Activated CD4-positive, alpha-beta T cell treated with anti-CD3 and anti-CD28 coated beads, Interleukin-2, amount 10 ng/mL, durations not matched to agents 7 days and 5 days (primary cell): Measurements from ENCODE around the gene TNFSF4. TPM values are rescaled to one million over a fixed set of nuclear protein-coding genes. Genes with fewer than 3 reads are reported as not detected.
"Not testable (repeated sequence)": the region's sequence is repeated elsewhere in the genome, so short reads cannot be mapped to it uniquely, and the experiment has no call there.

Experiments used
- CTCF ChIA-PET: fragments of 350-600 bp; sonication (Branson Sonifier 250); formaldehyde crosslinking; loops from one replicate; lab custom pipeline; 2021; ENCODE audit warnings: antibody characterized with exemption; lab: Charles Lee
- POLR2A ChIA-PET: fragments of 350-600 bp; sonication (Branson Sonifier 250); formaldehyde crosslinking; loops from one replicate; lab custom pipeline; 2021; ENCODE audit warnings: antibody characterized with exemption; lab: Charles Lee
- DNase-seq: peaks from one replicate; pipeline ENCODE4 v3.0.0-alpha.2; 2020
- H3K27ac Mint-ChIP-seq: one replicate; pipeline ENCODE4 v1.8.0; 2021; ENCODE audit warnings: mild to moderate bottlenecking, moderate library complexity, mixed read lengths
- H3K27me3 Mint-ChIP-seq: one replicate; pipeline ENCODE4 v1.8.0; 2021; ENCODE audit warnings: mixed read lengths
- H3K36me3 Mint-ChIP-seq: one replicate; pipeline ENCODE4 v1.8.0; 2021; ENCODE audit warnings: low read depth, mixed read lengths
- H3K4me1 Mint-ChIP-seq: one replicate; pipeline ENCODE4 v1.8.0; 2021; ENCODE audit warnings: mixed read lengths
- H3K4me3 Mint-ChIP-seq: one replicate; pipeline ENCODE4 v1.8.0; 2021; ENCODE audit warnings: mild to moderate bottlenecking, moderate library complexity, mixed read lengths
- H3K9me3 Mint-ChIP-seq: one replicate; pipeline ENCODE4 v1.8.0; 2021; ENCODE audit warnings: mixed read lengths
- total RNA-seq, 2 experiments: library from RNA; stranded (reverse); gene quantifications; one replicate each; pipeline ENCODE4 v1.2.3, GENCODE V29; 2021

TNFSF4 gene
- total RNA-seq, 2 experiments from 2014 or later = 2.2 to 2.9 TPM

DNA sequence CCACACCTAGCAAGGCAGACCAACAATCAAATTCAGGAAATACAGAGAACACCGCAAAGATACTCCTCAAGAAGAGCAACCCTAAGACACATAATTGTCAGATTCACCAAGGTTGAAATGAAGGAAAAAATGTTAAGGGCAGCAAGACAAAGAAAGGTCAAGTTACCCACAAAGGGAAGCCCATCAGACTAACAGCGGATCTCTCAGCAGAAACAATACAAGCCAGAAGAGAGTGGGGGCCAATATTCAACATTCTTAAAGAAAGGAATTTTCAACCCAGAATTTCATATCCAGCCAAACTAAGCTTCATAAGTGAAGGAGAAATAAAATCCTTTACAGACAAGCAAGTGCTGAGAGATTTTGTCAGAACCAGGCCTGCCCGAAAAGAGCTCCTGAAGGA lies 21.9 kb upstream of the TNFSF4 start:
- H3K9me3 Mint-ChIP-seq, H3K27ac Mint-ChIP-seq, H3K4me1 Mint-ChIP-seq, H3K27me3 Mint-ChIP-seq, POLR2A ChIA-PET, DNase-seq, H3K36me3 Mint-ChIP-seq, H3K4me3 Mint-ChIP-seq: not testable (repeated sequence)
- CTCF ChIA-PET = interaction anchor here (1.2 kb wide), 1 partner anchor 10 kb away, joined by 5 read pairs; no protein-coding TSS in a partner anchor

DNA sequence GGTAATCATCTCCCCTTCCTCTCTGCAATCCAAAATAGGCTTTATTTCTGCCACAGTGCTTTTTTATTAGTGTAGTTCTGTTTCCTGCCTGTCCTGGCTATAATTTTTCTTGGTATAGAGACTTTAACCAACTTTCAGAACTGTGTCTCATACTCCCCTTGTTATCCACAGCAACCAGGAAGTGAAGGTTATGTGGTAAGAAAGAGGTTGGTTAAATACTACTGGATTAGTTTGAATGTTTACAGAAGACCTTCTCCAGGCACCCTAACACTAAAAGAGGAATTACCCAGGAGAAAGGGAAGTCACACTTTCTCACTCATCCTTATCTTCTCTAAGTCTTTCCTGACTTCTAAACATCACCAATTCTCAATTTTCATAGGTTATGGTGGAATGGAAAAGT lies 17.8 kb upstream of the TNFSF4 start:
- POLR2A ChIA-PET = no interaction called here
- peaks cover 7% of the 10 kb centered on the region for H3K9me3 Mint-ChIP-seq
- H3K27ac Mint-ChIP-seq = no peak overlapping the region
- H3K27me3 Mint-ChIP-seq = no peaks in the 10 kb centered on the region
- no peak overlapping the region for H3K4me3 Mint-ChIP-seq
- no peak for DNase-seq
- peaks cover 2% of the 10 kb centered on the region for H3K36me3 Mint-ChIP-seq
- CTCF ChIA-PET = interaction anchor here (1.4 kb wide), 1 partner anchor 22 kb away, joined by 3 read pairs; no protein-coding TSS in a partner anchor
- H3K4me1 Mint-ChIP-seq = peaks cover 16% of the 10 kb centered on the region

DNA sequence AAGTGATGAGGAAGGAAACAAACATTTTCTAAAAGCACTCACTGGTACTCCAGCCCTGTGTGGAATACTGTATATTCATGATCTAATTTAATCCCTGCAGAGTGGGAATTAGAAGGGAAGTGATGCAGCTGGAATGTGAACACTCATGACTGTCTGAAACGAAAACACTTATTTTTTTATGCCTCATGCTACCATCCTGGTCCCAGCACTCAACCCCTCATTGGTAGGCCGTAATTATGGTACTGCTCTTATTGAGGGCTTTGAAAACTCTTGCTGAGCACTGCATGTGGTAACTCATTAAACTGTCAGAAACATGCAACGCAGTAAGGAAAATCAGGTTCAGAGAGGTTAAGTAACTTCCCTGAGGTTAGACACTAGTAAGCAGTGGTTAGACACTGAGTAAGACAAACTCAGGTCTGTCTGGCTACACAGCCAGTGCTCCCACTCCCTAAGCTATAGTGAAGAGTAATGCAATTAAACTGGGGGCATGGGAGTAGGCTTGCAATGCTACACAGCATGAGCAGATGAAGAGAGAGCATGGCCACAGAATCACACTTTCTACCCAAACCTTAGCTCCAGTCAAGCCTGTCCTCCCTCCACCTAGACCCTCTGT lies 17.3 kb upstream of the TNFSF4 start:
- peaks cover 16% of the 10 kb centered on the region for H3K4me1 Mint-ChIP-seq
- no peak overlapping the region for H3K4me3 Mint-ChIP-seq
- no peak for DNase-seq
- peaks cover 2% of the 10 kb centered on the region for H3K36me3 Mint-ChIP-seq
- H3K9me3 Mint-ChIP-seq = peaks cover 6% of the 10 kb centered on the region
- H3K27ac Mint-ChIP-seq = no peak overlapping the region
- ChIA-PET CTCF (interaction anchor here (1.4 kb wide), 1 partner anchor 21 kb away, joined by 3 read pairs; no protein-coding TSS in a partner anchor), POLR2A (no interaction called here)
- H3K27me3 Mint-ChIP-seq = no peaks in the 10 kb centered on the region

DNA sequence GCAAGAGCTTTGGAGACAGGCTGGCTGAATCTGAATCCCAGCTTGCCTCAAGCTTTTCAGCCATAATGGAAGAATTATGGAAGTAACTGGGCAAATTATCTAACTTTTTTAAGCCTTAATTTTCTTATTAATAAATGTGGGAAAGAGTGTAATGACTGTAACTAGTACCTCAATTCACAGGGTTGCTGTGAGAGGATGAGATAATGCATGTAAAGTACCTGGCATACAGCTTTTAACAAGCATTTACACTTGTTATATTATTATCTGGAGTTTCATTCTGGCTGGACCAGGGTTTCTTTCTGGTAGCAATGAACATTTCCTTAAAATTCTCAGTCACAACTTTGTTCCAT lies 15.9 kb upstream of the TNFSF4 start:
- Mint-ChIP-seq H3K4me1 (peaks cover 16% of the 10 kb centered on the region), H3K27me3 (no peaks in the 10 kb centered on the region), H3K27ac (no peak overlapping the region), H3K9me3 (no peaks in the 10 kb centered on the region), H3K36me3 (peaks cover 2% of the 10 kb centered on the region), H3K4me3 (no peak overlapping the region)
- ChIA-PET CTCF (no interaction called here), POLR2A (no interaction called here)
- no peak for DNase-seq

DNA sequence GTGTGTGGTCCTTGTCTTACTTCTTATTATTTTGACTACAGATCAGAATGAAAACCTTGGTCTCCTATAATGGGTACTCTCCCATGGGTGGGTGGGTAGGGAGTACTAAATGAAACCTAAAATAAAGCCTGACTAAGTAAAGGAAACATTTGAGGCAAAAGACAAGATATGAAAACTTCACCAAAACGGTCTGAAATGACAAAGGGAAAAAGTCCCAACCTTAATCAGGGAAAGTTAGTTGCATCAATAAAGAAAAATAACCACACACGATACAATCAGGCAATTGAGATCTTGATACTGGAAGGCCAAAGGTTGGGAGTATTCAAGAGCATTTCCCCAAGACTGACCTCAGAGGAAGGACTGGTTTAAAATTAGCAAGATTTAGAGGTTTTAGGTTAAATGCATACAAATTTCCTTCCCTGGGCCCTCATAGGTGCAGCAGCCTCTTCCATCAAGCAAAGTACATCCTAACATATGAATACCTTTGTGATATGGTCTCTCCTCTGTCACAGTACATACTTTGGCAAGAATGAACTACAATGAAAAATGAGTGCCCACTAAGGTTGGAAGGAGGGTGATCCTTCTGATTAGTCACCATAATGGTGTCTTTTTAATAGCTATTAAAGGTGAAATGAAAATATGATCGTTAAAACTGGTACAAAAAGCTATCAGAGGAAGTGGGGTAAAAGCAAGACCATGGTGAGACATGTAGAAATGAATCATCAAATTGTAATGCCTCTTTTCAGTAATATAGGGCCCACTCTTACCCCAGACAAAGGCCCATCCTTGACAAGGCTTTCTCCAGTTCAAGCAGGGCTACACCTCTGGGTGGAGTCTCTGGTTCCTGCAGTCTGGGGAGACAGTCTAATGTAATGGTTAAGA lies 15.3 kb upstream of the TNFSF4 start:
- ChIA-PET CTCF (no interaction called here), POLR2A (no interaction called here)
- Mint-ChIP-seq H3K4me1 (peaks cover 16% of the 10 kb centered on the region), H3K9me3 (no peaks in the 10 kb centered on the region), H3K27ac (no peak overlapping the region), H3K27me3 (no peaks in the 10 kb centered on the region), H3K4me3 (no peak overlapping the region), H3K36me3 (peaks cover 2% of the 10 kb centered on the region)
- no peak for DNase-seq

DNA sequence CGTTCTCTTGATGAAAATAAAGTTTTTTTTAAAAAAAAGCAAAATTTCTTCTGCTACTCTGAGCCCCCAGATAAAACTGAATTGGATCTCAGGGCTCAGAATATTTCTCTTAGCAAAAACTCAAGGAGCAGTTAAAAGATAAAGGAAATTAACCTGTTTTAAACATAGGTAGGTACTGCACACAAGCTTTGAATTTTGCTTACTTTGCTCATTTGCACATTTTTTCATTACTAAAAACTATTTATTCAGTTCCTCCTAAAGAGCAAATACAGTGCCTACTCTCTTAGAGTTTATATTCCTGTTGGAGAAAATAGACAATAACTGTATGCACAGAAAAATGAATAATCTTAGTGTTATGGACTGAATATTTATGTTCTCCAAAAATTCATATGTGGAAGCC lies 13.0 kb upstream of the TNFSF4 start:
- peaks cover 2% of the 10 kb centered on the region for H3K36me3 Mint-ChIP-seq
- DNase-seq = no peak

DNA sequence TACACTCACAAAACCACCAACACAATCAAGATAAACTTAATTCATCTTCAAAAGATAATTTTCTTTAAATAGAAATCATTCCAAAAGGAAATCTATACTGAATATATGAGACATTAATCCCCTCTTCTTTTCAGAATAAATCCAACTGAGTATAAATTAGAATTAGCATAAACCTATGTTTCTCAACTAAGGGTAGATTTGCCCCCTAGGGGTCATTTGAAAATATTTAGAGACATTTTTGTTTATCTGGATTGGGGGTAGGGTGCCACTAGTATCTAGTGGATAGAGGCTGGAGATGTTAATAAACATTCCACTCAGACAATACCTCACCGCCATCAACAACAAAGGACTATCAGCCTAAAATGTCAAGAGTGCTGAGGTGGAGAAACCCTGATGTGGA lies 6.5 kb upstream of the TNFSF4 start:
- peaks cover 12% of the 10 kb centered on the region for H3K4me1 Mint-ChIP-seq
- no peak for DNase-seq
- H3K9me3 Mint-ChIP-seq = no peaks in the 10 kb centered on the region
- H3K36me3 Mint-ChIP-seq = no peaks in the 10 kb centered on the region
- POLR2A ChIA-PET = no interaction called here
- no peak overlapping the region for H3K4me3 Mint-ChIP-seq
- no peak overlapping the region for H3K27ac Mint-ChIP-seq
- CTCF ChIA-PET = no interaction called here
- H3K27me3 Mint-ChIP-seq = peaks cover 8% of the 10 kb centered on the region

More for the DNA sequence above, 13.0 kb upstream of the TNFSF4 start:
- Mint-ChIP-seq H3K27ac (no peak overlapping the region), H3K4me3 (no peak overlapping the region), H3K4me1 (peaks cover 14% of the 10 kb centered on the region), H3K27me3 (no peaks in the 10 kb centered on the region), H3K9me3 (no peaks in the 10 kb centered on the region)
- POLR2A ChIA-PET = no interaction called here
- CTCF ChIA-PET = no interaction called here

DNA sequence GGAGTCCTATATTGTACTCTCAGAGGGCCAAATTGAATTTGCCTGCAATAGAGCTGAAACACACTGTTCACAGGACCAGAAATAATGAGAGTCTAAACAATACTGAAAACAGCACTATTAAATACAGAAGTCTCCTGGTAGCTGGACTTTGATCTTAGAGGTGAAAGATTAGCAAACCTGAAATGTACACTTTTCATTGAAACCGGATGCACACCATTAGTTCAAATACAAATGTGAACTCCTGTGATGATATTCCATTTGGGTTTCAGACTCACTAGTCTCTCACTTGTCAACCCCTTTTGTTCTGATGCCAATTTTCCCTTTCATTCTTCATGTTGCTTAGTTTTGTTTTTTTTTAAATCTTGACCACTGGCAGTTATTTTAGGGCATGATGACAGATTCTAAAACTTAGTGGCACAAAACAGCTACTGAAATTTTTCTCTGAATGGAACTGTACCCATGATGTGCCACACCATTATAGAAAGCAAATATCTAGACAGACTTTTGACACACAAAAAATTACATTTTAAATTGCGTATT lies 5.9 kb upstream of the TNFSF4 start:
- no peak for DNase-seq
- H3K4me3 Mint-ChIP-seq = no peak overlapping the region
- H3K27ac Mint-ChIP-seq = no peak overlapping the region
- H3K4me1 Mint-ChIP-seq = peaks cover 12% of the 10 kb centered on the region
- ChIA-PET CTCF (no interaction called here), POLR2A (no interaction called here)
- H3K9me3 Mint-ChIP-seq = no peaks in the 10 kb centered on the region
- no peaks in the 10 kb centered on the region for H3K36me3 Mint-ChIP-seq
- peaks cover 10% of the 10 kb centered on the region for H3K27me3 Mint-ChIP-seq

DNA sequence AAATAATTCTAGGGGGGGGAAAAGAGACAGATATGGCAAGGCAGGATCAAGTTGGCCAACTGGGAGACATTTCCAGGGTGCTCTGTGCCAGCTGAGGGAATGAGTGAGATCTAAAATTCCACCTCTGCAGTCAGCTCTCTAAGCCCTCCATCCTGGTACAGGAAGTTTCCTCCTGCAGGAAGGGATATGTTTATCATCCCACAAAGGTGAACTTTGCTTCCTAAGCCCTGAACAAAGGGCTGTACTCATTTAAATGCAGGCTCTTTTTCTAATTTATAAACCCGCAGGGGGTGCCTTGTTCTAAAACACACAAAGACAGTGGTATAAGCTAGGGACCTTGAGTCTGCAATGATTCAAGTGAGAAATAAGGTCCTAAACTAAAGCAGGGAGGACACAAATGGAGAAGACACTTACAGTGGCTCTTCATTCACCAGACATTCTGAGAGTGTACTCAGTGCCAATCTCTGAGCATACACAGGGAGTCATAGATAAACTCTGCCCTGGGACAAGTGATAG lies 3.6 kb upstream of the TNFSF4 start:
- no peak for DNase-seq
- no peaks in the 10 kb centered on the region for H3K36me3 Mint-ChIP-seq
- H3K27me3 Mint-ChIP-seq = peaks cover 12% of the 10 kb centered on the region
- POLR2A ChIA-PET = no interaction called here
- no peak overlapping the region for H3K27ac Mint-ChIP-seq
- H3K4me1 Mint-ChIP-seq = peaks cover 30% of the 10 kb centered on the region
- no peak overlapping the region for H3K4me3 Mint-ChIP-seq
- CTCF ChIA-PET = no interaction called here
- no peaks in the 10 kb centered on the region for H3K9me3 Mint-ChIP-seq

DNA sequence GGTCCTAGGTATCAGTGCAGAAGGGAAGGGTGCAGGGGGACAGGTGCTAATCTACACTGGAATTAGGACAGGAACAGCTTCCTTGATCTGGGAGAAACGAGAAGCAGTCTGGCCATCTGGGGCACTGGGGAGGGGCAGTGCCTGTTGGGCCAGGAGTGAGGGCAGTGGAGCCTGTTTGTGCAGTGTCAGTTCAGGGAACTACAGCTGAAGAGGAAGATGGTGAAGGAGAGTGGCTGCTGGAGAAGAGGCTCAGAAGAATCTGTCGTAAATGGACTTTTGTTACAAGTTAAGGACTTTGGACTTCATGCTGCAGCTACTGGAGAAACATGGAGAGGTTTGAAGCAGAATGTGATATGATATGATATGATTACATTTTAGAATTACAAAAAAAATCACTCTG lies 3.2 kb upstream of the TNFSF4 start:
- Mint-ChIP-seq H3K4me1 (peaks cover 35% of the 10 kb centered on the region), H3K36me3 (no peaks in the 10 kb centered on the region), H3K4me3 (no peak overlapping the region), H3K27ac (no peak overlapping the region), H3K27me3 (peaks cover 12% of the 10 kb centered on the region), H3K9me3 (no peaks in the 10 kb centered on the region)
- DNase-seq = no peak
- CTCF ChIA-PET = interaction anchor here (0.5 kb wide), 1 partner anchor 1035 kb away, joined by 5 read pairs; no protein-coding TSS in a partner anchor
- POLR2A ChIA-PET = no interaction called here

DNA sequence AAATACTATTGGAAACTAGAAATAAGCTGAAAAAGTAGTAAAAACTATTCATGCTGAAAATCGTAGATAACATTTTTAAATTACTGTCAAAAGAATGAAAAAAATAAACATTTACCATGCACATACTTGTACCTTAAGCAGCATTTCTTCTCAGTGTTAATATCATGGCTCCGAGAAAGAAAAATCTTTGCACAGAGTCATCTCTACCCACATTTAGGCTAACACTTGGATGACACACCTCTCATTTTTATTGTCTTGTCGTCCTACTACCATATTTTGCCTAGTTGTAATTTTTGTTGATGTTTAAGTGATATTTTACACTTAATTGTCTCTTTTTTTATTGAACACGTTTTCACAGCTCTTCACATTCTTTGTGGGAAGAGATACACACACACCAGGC lies 1.7 kb upstream of the TNFSF4 start:
- Mint-ChIP-seq H3K27ac (no peak overlapping the region), H3K27me3 (peaks cover 12% of the 10 kb centered on the region), H3K4me1 (peaks cover 42% of the 10 kb centered on the region), H3K9me3 (no peaks in the 10 kb centered on the region), H3K4me3 (no peak overlapping the region), H3K36me3 (no peaks in the 10 kb centered on the region)
- CTCF ChIA-PET = no interaction called here
- DNase-seq = no peak
- POLR2A ChIA-PET = interaction anchor here (0.6 kb wide), 1 partner anchor 500 kb away, joined by 3 read pairs; no protein-coding TSS in a partner anchor

DNA sequence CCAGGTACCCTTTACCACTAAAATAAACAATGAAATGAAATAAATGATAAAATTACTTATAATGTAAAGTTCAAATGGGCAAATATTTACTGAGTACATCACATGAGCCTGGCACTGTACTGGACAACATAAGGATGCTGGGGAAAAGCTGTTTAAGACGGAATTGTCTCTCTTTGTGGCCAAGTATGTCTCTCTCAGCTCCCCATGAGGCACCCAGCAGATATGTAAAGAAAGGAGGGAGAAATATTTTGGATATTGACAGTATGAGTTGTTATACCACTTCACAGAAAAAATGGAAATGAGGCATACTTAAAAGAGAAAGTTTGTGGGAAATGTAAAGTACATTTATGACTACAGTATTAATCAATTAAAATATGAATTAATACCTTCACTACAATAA lies 1.0 kb upstream of the TNFSF4 start:
- no peak overlapping the region for H3K27ac Mint-ChIP-seq
- no peak overlapping the region for H3K4me3 Mint-ChIP-seq
- no peaks in the 10 kb centered on the region for H3K9me3 Mint-ChIP-seq
- ChIA-PET POLR2A (no interaction called here), CTCF (no interaction called here)
- peaks cover 42% of the 10 kb centered on the region for H3K4me1 Mint-ChIP-seq
- no peak for DNase-seq
- peaks cover 12% of the 10 kb centered on the region for H3K27me3 Mint-ChIP-seq
- no peaks in the 10 kb centered on the region for H3K36me3 Mint-ChIP-seq
